GM19023 (cell line): ENCODE measurements around the gene PDRG1.

ENCODE experiments used
- ATAC-seq: cut with Tn5 transposase; IDR thresholded peaks from one replicate; pipeline ENCODE4 v1.9.1; 2021; ENCODE audit warnings: mild to moderate bottlenecking, moderate library complexity; ENCODE audit not compliant: unreplicated experiment

The PDRG1 gene

GRCh38 chr20:31967830-31968249 is 16.0 kb upstream of the PDRG1 start, which contains the start of gene XKR7:
Gene XKR7, plus strand, starts transcription at chr20:31968151. Its CDS starts 25 bp downstream, at chr20:31968176.
- ATAC-seq = no peak

- ATAC-seq = no peak
These were observed 15.3 kb upstream of the PDRG1 start for GRCh38 chr20:31966991-31967655.

- ATAC-seq = no peak
These were observed 12.0 kb upstream of the PDRG1 start for GRCh38 chr20:31963889-31964288.

- ATAC-seq = no peak
These were observed 10.9 kb upstream of the PDRG1 start for GRCh38 chr20:31962761-31963160.

GRCh38 chr20:31956556-31957526 is 5.0 kb upstream of the PDRG1 start:
- ATAC-seq = no peak

- ATAC-seq = no peak
These were observed 2.7 kb upstream of the PDRG1 start for GRCh38 chr20:31954500-31954899.

- ATAC-seq = no peak
These were observed 1.8 kb upstream of the PDRG1 start for GRCh38 chr20:31953556-31954148.

GRCh38 chr20:31951203-31951529 is 680 bp downstream of the PDRG1 start:
- no peak for ATAC-seq

- no peak for ATAC-seq
These were observed 1.8 kb downstream of the PDRG1 start for GRCh38 chr20:31949877-31950646.

- no peak for ATAC-seq
These were observed 3.8 kb downstream of the PDRG1 start for GRCh38 chr20:31948008-31948407.

GRCh38 chr20:31945785-31946184 is 6.1 kb downstream of the PDRG1 start:
- no peak for ATAC-seq

GRCh38 chr20:31945319-31945718 is 6.5 kb downstream of the PDRG1 start:
- ATAC-seq = no peak

- ATAC-seq = no peak
These were observed 8.8 kb downstream of the PDRG1 start for GRCh38 chr20:31943052-31943471.

GRCh38 chr20:31939661-31940060 is 12.2 kb downstream of the PDRG1 start:
- ATAC-seq = no peak

GRCh38 chr20:31937820-31938219 is 14.0 kb downstream of the PDRG1 start:
- no peak for ATAC-seq

GRCh38 chr20:31936420-31936819 is 15.4 kb downstream of the PDRG1 start:
- no peak for ATAC-seq

- ATAC-seq = no peak
These were observed 16.7 kb downstream of the PDRG1 start for GRCh38 chr20:31934968-31935764.

- no peak for ATAC-seq
These were observed 17.4 kb downstream of the PDRG1 start for GRCh38 chr20:31934491-31934890.

- no peak for ATAC-seq
These were observed 18.1 kb downstream of the PDRG1 start for GRCh38 chr20:31933698-31934097.

- ATAC-seq = no peak
These were observed 21.1 kb downstream of the PDRG1 start for GRCh38 chr20:31930779-31931178.
